ENCODE results near the gene USP24.

USP24 gene

DNA sequence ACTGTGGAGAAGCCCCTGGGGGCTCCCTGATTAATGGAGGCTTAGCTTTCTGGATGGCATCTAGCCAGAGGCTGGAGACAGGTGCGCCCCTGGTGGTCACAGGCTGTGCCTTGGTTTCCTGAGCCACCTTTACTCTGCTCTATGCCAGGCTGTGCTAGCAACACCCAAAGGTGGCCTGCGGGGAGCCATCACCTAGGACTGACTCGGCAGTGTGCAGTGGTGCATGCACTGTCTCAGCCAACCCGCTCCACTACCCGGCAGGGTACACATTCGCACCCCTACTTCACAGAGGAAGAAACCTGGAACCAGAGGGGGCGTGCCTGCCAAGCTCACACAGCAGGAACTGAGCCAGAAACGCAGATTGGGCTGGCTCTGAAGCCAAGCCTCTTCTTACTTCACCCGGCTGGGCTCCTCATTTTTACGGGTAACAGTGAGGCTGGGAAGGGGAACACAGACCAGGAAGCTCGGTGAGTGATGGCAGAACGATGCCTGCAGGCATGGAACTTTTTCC is 151.0 kb downstream of the USP24 start:
- no peak for DNase-seq

DNA sequence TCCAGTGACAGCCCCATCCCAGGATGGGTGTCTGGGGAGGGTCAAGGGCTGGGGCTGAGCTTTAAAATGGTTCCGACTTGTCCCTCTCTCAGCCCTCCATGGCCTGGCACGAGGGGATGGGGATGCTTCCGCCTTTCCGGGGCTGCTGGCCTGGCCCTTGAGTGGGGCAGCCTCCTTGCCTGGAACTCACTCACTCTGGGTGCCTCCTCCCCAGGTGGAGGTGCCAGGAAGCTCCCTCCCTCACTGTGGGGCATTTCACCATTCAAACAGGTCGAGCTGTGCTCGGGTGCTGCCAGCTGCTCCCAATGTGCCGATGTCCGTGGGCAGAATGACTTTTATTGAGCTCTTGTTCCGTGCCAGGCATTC is 151.6 kb downstream of the USP24 start:
- no peak for DNase-seq

DNA sequence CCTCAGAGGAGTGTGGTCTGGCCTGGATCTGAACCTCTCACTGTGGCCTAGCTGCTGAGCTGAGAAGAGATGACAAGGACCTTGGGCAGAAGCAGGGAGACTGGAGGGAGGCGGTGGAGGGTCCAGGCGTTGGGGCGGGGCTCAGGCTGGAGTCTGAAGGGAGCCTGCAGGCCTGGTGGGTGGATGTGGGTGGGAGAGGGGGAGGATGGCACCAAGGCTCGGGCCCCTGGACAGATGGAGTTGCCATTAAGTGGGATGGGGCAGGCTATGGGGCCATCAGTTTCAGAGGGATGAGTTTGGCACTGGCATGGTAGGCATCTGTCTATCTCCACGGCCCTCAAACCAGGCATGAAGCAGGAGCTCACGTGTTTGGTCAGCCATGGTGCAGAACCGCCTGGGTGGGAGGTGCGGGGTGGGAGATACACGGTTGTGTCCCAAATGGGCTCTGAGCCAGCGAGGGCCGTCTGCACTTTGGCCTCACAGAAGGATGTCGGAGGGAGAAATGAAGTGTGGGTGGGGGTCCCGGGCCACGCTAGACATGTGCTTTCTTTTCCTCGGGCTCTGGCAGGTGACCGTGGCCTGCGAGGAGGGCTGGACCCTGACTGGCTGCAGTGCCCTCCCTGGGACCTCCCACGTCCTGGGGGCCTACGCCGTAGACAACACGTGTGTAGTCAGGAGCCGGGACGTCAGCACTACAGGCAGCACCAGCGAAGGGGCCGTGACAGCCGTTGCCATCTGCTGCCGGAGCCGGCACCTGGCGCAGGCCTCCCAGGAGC is 152.2 kb downstream of the USP24 start:
- DNase-seq = no peak

DNA sequence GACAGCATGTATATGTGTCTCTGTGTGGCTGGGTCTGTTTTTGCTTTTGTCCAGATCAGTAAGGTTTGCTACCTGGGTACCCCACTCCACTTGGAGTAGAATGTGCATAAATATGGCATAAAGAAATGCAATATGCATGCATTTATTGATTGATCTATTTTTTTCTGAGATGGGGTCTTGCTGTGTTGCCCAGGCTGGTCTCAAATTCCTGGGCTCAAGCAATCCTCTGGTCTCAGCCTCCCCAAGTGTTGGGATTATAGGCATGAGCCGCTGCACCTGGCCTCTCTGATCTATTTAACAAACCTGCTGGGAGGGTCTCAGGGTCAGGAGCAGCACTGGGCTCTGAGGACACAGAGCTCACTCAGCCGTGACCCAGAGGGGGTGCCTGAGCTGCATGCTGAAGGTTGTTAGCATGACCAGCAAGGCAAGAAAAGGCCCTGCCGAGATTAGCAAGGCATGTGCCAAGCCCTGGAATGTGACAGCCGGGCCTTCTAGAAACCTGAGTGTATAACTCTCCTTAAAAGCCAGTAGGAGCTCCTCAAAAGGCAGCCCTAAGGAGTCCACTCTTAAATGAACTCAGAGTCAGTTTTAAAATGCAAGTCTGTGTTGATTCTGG is 153.3 kb downstream of the USP24 start:
- DNase-seq = no peak

DNA sequence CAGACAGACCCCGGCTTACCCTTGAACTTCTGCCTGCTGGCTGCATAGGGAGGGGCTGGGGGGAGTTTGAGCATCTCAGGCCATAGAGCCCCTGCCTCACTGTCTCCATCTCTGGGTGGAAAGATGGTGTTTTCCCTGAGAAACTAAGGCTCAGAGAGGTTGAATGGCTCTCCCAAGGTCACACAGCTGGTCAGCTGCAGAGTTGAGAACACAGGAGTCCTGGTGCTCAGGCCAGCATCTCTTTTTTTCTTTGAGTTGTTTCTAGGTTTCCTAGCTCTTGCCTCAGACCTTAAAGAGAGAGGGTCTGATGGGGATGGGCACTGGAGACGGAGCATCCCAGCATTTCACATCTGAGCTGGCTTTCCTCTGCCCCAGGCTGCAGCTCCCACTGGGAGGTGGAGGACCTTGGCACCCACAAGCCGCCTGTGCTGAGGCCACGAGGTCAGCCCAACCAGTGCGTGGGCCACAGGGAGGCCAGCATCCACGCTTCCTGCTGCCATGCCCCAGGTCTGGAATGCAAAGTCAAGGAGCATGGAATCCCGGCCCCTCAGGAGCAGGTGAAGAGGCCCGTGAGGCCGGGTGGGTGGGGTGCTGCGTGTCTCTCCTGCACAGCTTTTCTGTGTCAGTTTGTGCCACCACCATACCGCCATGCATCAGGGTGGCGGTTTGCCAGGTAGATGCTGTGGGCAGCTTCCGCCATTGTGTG is 154.0 kb downstream of the USP24 start:
- no peak for DNase-seq

DNA sequence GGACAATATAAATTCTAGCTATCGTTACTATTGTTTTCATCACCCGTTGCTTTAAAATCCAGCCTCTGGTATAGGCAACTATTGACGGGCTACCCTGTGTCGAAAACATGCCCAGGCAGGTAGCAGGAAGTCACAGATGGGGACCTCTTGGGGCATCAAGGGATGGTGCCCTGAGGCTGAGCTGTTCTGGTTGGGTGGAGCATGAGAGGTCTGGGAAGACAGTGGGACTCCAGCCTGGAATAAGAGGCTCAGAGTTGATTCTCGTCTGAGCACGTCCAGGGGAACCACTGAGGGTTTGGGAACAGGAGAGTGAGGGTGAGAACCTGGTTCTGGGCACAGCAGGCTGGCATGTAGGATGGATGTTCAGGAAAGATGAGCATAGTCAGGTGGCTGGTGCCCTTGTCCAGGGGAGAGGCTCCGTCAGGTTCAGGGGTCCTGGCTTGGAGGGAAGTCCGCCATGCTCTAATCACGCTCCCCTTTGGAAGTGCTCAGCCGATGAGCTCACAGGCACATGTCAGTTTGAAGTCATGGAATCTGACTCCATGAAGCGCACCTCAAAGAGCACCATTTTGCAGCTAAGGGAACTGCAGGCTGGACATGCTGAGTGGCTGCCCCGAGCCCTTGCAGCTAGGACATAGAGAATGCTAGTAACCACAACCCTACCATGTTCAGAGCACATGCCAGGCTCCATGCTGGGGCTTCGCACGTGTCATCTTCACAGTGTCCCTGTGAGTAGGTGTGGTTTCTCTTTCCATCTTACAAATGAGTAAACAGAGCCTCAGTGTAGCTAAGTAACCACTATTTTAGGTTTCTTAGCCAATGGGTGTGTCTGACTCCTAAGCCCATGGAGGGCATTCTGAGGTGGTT is 154.8 kb downstream of the USP24 start:
- DNase-seq = no peak

DNA sequence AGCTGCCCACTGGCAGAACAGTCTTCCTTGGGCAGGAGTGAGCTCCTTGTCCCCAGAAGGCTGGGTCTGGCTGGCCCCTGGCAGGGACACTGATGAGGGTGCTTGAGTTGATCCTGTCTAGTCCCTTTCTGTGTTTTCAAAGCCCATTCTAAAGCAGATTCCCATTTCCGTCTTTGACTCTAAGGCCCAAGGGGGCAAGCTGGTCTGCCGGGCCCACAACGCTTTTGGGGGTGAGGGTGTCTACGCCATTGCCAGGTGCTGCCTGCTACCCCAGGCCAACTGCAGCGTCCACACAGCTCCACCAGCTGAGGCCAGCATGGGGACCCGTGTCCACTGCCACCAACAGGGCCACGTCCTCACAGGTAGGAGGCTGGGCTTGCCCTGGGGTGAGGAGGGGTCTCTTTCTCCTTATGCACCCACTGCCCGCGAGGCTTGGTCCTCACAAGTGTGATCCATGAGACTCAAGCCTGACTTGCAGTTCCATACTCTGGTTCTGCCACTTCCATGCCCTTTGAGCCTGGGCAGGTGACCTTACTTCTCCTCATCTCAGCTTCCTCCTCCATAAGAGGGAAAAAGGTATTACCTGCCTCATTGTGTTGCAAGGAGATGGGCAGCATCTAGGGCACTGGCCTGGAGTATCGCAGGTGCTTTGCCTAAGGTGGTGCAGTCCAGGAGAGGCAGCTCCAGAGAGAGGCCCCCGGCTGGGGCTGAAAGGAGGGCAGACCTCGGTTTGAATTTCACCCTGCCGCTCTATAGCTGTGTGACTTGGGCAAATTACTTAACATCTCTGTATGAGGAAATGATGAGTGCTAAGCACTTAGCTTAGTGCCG is 155.6 kb downstream of the USP24 start:
- no peak for DNase-seq

DNA sequence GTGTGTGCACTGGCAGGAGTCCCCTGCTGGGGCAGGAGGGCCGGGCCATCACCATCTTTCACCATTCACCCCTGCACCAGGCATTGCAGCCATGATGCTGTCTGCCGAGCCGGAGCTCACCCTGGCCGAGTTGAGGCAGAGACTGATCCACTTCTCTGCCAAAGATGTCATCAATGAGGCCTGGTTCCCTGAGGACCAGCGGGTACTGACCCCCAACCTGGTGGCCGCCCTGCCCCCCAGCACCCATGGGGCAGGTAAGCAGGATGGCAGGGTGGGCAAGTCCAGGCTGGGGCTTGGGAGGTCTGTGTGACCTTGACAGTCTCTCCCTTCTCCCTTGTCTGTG is 157.2 kb downstream of the USP24 start:
- DNase-seq = no peak

DNA sequence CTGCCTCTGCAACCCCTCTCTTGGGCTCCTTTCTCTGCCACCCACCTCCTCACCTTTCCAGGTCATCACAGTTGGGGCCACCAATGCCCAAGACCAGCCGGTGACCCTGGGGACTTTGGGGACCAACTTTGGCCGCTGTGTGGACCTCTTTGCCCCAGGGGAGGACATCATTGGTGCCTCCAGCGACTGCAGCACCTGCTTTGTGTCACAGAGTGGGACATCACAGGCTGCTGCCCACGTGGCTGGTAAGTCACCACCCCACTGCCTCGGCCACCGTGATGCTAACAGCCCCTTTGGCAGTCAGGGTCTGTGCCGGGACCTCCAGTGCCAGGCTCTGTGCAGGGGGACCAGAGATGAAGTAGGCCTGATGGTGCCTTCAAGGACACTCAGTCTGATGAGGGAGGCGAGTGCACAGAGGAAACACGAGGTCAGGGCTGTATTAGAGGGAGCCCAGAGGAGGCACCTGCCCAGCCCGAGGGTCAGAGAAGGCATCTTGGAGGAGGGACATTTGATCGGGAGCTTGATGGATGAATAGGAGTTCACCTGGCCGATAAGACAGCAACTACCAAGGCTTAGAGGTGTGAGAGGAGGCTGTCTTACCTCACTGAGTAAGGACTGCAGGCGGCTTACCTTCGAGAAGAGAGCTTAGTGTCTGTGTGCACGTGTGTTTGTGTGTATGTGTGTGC is 157.8 kb downstream of the USP24 start:
- no peak for DNase-seq

DNA sequence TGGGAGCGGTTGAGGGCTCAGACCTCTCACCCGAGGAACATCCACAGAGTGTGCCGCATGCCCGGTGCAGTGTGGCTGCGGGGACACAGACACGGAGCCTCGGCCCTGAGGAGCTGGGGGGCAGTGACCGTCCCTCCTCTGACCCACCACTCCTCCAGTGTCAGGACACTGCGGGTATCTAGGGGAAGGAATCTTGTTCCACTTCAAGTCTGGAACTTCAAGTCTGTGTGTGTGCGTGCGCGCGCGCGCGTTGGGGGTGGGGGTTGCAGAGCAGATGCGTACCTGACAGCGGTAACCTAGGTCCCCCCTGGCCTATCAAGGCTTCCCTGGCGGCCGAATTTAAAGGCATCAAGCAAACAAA is 158.6 kb downstream of the USP24 start:
- no peak for DNase-seq

DNA sequence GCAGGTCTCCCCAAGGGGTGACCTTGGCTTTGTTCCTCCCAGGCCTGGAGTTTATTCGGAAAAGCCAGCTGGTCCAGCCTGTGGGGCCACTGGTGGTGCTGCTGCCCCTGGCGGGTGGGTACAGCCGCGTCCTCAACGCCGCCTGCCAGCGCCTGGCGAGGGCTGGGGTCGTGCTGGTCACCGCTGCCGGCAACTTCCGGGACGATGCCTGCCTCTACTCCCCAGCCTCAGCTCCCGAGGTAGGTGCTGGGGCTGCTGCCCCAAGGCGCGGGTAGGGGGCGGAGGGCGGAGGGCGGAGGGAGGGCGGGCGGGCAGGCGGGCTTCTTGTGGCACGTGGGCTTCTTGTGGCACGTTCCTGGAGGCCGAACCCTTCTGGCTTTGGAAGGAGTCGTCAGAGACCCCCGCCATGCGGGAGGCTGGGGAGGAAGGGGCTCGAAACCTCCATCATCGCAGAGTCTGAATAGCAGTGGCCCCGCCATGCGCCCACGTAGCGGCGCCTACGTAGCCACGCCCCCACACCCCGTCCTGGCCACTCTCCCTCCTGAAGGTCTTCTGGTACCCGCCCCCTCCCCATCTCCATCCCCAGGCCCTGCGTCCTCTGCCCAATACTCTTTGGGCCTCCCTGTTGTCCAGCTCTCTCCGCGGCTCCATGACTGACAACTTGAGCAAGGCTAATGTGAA is 159.1 kb downstream of the USP24 start:
- no peak for DNase-seq

DNA sequence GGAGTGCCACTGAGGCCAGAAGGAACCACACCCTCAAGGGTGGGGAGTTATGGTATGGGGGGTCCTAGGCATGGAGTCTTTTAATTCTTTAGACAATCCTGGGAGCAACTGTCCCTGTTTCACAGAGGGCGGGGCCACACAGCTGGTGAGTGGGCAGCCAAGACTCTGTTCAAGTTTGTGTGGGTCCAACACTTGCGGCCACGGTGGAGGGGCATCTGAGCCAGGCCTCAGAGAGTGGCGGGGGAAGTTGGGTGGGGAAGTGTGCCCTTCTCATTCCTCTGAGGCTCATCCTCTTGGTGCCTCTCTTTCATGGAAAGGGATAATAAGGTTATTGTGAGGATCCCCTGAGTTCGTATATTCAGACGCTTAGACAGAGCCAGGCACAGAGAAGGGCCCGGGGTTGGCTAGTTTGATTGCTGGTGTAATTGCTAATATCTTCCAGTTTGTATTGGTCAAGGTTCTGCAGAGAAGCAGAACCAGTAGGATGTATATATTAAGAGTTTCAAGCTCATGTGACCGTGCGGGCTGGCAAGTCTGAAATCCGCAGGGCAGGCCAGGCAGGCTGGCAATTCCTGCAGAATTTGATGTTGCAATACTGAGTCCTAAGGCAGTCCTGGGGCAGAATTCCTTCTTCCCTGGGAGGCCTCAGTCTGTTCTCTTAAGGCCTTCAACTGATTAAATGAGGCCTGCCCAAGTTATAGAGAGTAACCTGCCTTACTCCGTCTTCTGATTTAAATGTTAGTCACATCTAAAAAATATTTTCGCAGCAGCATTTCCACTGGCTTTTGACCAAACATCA is 159.9 kb downstream of the USP24 start:
- DNase-seq = no peak

DNA sequence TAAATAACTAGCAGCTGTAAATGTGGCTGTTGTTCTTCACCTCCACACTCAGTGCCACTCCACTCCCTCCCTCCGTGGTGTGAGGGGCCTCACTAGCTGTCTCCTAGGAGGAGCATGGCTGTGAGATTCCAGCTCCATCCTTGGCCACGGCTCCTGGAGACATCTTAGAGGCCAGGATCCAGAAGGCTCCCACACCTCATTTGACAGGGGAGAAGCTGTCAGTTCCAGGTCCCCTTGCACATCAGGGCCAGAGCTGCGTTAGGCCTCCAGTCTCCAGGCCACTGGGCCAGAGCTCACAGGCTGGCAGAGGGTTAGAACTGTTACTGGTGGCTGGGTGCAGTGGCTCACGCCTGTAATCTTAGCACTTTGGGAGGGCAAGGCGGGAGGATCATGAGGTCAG is 160.8 kb downstream of the USP24 start:
- DNase-seq = no peak

DNA sequence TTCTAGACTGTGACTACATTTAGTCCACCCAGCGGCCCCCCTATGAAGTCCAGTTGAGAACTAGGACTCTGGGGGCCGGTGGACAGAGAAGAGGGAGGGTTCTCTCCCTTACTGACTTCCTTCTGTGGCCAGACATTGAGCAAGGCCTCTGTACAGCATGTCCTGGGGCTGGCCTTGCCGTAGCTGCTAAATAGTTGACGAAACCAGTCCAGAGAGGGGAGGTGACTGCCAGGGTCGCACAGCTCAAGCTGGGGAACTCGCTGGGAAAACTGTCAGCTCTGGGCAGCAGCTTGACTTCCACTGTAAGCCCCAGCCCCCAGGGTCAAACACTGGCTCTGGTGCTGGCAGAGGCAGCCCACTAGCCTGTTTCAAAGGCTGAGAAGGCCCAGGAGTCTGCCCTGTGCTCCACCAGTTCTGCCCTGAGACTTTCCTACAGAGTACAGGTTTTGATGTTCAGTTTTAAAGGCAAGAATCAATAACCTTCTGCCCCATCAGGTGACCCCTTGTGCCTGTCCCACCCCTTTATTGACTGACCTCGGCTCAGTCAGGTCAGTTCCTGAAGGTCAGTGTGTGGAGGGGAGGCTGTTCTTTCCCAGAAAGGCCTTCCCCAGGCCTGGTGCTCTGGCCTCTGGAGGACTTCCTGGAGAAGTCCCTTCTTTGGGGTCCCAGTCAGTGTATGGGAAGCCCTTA is 161.8 kb downstream of the USP24 start:
- no peak for DNase-seq

DNA sequence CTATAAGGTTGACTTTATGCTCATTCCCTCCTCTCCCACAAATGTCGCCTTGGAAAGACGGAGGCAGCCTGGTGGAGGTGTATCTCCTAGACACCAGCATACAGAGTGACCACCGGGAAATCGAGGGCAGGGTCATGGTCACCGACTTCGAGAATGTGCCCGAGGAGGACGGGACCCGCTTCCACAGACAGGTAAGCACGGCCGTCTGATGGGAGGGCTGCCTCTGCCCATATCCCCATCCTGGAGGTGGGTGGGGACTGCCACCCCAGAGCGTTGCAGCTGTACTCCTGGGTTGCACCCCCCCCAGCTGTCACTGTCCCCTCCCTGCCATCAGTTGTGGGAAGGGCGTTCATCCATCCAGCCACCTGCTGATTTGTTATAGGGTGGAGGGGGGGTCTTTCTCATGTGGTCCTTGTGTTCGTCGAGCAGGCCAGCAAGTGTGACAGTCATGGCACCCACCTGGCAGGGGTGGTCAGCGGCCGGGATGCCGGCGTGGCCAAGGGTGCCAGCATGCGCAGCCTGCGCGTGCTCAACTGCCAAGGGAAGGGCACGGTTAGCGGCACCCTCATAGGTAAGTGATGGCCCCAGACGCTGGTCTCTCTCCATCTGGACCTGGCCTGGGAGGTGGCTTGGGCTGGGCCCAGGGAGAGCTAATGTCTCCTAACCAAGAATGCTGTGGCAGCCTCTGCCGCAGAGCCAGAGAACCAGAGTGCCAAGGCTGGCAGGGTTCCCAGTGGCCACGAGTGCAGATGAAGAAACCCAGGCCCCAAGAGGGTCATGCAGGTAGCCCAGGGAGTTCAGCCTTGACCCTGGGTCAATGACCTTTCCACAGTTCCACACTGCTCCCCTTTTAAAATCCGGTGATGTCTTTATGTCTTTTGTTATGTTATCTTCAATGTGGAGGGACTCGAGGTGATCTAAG is 162.7 kb downstream of the USP24 start:
- DNase-seq = no peak

DNA sequence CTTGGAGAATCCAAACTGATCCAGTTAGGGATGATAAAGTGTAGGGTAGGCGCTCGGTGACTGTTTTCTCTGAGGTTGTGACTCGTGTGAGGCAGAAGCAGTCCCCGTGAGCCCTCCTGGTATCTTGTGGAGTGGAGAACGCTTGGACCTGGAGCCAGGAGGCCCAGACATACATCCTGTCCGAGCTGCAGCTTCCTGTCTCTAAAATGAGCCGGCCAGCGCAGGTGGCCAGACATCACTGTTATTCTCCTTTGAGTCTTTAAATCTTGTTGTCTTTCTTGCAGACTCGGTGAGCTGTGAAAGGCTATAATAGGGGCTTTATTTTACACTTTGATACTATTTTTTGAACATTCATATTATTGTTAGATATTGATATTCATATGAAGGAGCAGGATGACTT is 163.5 kb downstream of the USP24 start:
- DNase-seq = no peak

DNA sequence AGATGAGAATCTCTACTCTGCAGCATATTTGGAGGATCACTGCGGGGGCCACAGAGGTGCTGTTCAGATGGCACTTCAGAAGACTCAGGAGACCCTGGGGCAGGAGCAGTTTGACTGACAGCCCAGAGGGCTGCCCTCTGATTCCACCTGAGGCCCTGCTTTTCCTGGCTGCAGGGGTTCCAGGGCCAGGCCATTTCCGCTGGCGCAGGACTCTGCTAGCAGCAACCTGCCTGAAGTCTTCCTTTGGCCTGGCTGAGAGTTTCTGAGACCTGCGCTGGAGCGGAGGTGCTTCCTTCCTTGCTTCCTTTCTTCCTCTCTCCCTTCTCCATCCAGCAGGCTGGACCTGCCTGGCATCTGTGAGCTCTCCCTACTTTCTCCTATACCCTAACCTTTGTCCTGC is 164.0 kb downstream of the USP24 start:
- no peak for DNase-seq

DNA sequence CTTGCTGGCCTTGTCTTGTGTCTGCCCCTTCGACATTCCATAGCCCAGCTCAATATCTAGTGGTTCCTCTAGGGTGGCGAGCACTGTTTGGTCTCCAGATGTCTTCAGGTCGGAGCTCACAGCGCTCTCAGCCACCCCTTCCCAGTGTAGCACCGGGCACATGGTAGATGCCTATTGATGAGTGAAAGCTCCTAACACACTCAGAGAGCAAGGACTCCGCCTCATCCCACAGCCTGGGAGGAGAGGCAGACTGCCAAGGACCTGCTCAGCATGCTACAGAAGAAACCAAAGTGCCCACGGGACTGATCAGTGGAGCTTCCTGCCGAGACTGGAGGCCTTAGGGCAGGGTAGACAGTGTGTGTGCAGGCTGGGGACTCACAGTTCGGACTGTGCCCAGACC is 164.9 kb downstream of the USP24 start:
- DNase-seq = no peak

DNA sequence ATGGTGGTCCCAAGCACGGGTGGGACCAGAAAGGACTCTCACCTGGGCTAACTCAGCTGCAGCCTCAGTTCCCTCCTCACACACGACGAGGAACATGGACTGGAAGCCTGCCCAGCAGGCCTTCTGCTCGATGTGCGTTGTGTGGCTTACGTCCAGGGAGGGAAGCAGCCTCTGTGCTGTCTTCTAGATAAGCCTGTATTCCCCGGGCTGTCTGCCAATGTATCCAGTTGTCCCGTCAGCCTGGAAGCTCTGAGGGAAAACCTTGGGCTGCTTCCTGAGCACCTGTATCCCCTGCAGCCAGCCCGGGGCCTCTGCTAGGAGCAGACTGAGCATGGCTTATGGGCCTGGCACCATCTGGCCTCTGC is 165.3 kb downstream of the USP24 start:
- no peak for DNase-seq
